CD4-positive, alpha-beta T cell treated with Interleukin-1 beta for 1 hour (primary cell): ENCODE results near the gene TMEM8B.
"Not testable (repeated sequence)": the region's sequence is repeated elsewhere in the genome, so short reads cannot be mapped to it uniquely, and the experiment has no call there.

Experiments used
- DNase-seq, 2 donors: peaks; one replicate each; pipeline ENCODE4 v3.0.0-alpha.2; 2020 to 2022

TMEM8B gene

GRCh38 chr9:35907711-35908503 is 78.9 kb downstream of the TMEM8B start:
- peak; percentile 11 to 12 for DNase-seq

DNA sequence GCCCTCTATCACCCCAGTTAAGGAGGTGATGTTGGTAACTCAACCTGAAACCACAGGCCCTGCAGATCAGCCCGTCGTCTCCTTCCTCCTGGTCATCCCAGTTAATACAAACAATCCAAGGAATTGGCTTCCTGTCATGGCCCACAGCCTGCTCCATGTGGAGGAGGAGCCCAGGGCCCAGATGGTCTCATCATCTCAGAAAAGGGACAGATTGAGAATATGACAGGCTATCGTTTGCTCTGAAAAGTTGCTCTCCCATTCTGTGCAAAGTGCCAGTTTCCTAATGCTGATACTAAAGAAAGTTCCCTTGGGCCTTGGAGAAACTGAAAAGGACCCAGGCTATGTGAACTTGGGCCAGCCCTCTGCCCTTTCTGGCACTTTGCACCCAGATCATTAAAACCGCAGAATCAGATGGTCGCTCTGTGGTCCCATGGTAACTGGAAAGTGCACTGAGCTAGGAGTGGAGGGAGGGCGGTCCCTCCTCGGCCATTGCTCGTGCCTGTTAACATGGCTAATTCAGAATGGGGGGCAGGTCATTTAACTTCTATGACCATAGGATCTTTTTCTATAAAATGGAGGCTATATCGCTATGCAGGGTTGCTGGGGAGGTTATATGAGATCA is 79.6 kb downstream of the TMEM8B start:
- DNase-seq, result no peak

- DNase-seq, result no peak
These were observed 80.2 kb downstream of the TMEM8B start, which contains the start of gene SPAAR for GRCh38 chr9:35909274-35909673. TSS of gene SPAAR (plus strand) at chr9:35909490. CDS start at chr9:35910464, 974 bp downstream.

DNA sequence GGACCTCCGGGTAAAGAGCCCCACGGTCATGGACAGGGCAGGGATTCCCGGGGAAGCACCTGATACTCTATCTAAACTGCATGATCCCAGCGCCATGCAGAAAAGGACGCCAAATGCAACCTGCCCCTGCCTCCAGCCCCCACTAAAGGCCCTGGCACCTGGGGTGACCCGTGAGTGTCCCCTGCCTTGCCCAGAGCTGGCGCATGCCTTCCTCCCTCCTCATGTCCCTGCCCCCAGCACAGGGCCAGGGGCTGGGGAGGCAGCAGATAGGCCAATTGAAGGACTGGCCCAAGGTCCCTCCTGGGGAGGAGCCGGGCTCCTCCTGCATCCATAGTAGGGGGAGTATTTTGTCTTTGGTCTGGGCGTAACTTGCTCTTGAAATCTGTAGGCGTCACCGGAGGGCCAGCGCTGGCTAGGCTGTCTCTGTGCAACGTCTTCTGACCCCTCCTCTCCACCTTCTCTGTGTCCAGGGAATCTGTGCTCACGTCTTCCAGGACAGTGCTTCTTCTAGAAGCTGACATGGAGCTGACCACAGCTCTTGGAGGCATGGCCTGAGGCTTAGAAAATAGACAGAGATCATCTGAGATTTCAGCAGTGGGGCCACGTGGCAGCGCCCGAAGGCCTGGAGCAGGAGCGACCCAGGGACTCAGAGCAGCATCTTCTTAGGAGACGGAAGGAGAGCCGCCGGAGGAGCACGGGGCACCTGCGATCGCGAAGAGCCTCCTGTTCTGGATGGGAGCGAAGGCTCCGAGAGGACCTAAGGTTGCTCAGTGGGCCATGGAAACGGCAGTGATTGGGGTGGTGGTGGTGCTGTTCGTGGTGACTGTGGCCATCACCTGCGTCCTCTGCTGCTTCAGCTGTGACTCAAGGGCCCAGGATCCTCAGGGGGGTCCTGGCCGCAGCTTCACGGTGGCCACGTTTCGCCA is 80.9 kb downstream of the TMEM8B start:
- DNase-seq, result no peak

DNA sequence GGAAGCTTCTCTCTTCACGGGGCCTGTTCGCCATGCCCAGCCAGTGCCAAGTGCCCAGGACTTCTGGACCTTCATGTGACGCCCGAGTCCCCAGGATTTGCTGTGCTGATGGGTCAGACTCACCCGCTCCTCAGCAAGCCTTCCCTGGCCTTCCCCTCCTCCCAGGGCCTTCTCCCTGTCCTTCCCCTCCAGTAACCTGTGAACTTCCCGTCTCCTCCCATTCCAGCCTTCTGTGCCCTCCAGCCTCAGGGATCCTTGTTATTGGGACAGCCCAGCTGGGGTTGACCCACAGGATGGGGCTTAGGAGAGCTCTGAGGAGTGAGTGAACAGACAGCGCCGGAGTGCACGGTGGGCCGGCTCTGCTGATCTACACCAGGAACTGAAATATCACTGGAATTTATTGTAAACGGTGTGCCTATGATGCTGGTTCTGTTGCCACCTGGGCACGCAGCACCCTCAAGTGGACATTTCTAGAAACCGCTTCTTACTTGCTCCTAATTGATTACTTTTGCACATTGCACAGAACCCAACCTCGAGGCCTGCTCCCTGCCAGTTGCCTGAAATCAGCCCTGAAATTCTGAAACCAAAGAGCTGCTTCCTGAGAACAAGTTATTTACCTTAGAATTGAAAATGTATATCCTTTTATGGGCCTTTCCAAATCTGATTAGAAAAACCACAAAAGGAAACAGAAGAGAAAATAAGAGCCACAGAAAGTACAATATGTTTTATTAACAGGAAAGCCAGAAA is 81.8 kb downstream of the TMEM8B start:
- DNase-seq, result peak; percentile 41 to 59

DNA sequence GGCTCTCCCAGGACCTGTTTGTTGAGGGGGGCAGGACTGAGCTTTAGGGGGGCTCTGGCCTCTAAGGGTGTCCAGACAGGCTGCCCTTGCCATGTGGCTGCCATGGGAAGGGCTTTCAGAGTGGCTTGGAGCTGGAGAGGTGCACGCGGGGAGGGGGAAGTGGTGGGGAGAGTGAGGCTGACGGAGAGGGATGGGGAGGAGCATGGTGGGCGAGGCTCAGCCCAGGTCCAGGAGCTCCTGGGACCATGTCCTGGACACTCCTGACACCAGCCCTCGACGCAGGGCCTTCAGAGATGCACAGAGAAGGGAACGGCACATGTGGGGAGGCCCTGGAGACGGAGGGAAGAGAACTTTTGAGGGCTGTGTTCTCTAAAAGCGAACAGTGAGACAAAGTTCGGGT is 82.7 kb downstream of the TMEM8B start:
- no peak for DNase-seq

- DNase-seq, result no peak
These were observed 83.9 kb downstream of the TMEM8B start for GRCh38 chr9:35912791-35913400.

- not testable (repeated sequence) for DNase-seq
These were observed 84.4 kb downstream of the TMEM8B start for GRCh38 chr9:35913429-35913828.

DNA sequence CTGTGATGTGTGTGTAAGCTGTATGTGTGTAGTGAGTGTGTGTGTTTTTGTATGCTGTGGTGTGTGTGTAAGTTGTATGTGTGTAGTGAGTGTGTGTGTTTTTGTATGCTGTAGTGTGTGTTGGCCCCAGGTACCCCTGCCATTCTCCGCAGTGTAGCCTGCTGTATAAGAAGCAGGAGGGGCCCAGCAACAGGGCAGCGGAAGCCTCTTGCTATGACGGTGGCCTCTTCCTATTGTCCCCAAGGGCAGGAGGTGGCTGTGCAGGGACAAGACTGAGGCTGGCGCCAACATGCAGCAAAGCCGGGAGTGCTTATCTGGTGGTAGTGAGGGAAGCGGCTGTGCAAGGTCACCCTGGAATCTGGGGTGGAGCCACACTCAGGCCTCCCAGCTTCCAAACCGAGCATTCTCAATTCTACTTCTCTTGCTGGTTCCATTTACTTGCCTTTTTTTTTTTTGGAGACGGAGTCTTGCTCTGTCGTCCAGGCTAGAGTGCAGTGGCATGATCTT is 85.3 kb downstream of the TMEM8B start:
- peak; percentile 22 to 31 for DNase-seq
